GM21381 (cell line): ENCODE results near the gene KIAA0319L.

ENCODE experiments used
- ATAC-seq: cut with Tn5 transposase; IDR thresholded peaks from one replicate; pipeline ENCODE4 v1.9.1; 2021; ENCODE audit warnings: mild to moderate bottlenecking, moderate library complexity; ENCODE audit not compliant: unreplicated experiment

KIAA0319L gene

DNA sequence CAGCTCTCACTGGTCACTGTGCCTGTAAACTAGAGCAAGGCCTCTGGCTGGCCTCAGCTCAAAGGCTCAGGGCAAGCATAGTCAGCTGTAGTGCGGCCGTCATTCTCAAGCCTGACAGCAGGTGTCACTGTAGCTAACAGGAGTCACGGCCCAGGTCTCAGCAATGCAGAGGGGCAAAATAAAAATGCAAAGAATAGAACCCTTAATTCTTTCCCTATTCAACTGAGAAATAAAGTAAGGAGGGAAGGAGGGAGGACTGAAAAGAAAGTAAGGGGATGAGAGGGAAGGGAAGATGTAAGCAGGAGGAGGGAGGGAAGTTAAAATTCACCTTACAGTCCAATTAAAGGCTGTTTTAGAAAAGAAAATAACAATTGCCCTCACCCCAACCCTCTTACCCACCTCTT lies 106.1 kb downstream of the KIAA0319L start:
- no peak for ATAC-seq

DNA sequence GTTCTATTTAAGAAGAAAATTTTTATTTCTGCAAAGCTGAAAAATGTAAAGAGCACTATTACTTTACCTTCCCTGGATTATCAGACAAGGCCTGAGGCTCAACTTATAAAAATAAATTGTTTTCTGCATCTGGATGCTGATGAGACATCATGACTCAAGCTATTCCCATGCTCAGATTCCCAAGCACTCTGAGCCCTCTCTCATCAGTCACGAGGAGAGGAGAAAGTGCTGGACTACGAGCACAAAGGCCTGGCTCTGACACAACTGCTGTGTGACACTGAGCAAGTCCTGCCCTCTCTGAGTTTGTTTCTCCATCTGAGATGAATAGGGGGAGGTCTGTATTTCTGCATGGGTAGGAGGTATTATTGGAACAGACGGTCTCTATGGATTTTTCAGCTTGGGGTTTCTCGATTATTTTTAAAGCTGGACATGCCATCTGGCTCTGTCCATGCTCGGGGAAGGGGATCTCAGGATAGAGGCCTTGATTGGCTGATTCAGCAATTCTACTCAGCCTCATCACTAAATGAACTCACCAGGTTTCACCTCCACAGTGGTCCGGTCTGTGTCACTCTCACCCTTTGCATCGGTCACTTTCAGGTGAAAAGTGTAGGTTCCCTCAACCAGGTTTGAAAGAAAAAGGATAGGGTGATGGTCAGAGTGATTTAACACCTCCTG lies 107.7 kb downstream of the KIAA0319L start:
- ATAC-seq: no peak

DNA sequence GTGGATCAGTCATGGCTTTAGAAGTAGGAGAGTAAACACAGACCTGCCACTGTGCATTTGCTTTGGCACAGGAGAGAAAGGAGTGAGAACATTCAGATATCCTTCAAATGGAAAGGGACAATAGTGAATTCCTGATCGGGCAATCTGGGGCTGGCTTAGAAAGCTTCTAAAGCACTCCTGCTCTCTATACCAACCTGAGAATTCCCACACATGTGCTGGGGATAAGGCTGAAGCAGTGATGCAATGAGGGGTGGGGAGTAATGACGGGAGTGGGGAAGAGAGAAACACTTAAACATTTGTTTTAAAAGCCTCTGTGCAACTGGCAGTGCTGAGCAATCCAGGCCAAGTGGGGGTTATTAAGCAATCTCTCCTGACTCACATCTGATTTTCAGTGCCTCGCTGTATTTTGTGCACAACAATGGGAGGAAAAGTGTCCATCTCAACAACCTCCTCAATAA lies 108.8 kb downstream of the KIAA0319L start:
- ATAC-seq: no peak

DNA sequence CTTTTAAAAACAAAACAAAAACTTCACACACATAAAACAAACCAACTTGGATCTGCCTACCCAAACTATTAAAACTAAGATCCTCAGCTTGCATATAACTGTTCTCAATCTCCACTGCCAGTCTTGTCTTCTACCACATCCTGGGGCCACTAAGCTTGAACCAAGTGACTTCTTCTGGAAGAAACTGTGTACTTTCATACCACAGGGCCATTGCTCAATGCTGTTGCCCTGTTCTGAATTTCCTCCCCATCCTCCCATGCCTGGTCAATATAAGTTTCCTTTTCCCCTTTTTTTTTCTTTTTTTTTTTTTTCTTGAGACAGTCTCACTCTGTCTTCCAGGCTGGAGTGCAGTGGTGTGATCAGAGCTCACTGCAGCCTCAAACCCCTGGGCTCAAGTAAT lies 109.9 kb downstream of the KIAA0319L start:
- ATAC-seq: no peak

DNA sequence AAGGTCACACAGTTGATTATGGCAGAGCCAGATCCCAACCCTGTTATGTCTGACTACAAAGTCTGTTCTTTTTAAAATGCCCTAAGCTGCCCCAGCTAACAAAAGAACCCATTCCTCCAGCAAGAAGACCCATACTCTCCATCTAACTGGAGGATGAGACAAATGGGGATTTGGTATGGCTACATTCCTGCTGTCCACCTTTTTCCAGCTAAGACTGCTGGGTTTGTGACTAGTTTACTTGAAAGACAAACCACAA lies 112.8 kb downstream of the KIAA0319L start:
- no peak for ATAC-seq

DNA sequence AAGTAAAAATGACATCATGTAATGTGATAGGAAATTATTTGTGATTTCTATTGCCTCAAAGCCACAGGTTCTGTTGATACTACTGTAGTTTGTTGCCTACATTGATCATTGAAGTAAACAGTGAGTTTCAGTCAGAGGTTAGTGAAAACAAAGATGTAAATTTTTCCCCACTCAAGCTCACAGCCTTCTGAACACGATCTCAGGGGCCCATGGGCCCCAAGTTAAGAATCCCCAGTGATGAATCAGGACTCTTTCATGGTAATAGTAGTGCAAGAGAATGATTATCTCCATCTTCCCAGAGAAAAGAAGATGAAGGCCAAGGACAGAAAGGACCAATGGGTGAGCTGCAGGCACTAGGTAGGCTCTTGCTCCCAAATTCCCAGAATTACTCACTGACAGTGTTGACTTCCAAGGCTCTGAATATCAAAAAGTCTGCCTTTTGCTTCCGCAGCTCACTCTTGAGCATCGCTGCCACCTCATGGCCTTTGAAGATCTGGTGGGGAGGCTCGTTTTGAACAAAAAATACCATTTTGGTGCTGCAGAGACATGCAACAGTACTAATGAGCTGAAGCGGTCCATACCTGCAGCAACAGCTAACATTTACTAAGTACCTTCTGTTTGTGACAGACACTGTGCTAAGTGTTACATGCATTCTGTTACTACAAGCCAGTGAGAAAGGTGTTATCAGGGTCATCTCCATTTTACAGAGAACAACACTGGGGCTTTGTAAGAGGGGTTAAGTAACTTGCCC lies 113.3 kb downstream of the KIAA0319L start:
- no peak for ATAC-seq

DNA sequence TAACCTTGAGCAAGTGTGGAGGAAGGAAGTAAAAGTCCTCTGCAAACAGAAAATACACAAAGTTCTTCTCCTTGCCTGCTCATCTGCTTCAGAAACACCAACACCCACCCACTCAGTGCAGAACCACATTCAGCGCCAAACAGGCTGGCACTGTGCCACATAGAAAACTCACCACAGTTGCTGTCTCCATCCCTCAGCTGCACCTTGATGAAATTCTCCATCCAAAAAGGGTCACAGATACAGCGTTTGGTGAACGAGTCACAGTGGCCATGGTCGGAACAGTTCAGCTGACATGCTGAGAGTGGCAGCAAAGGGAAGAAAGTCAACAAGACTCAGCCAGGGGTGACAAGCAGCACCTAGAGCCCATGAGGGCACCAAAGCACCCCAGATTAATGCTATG lies 114.5 kb downstream of the KIAA0319L start:
- no peak for ATAC-seq

DNA sequence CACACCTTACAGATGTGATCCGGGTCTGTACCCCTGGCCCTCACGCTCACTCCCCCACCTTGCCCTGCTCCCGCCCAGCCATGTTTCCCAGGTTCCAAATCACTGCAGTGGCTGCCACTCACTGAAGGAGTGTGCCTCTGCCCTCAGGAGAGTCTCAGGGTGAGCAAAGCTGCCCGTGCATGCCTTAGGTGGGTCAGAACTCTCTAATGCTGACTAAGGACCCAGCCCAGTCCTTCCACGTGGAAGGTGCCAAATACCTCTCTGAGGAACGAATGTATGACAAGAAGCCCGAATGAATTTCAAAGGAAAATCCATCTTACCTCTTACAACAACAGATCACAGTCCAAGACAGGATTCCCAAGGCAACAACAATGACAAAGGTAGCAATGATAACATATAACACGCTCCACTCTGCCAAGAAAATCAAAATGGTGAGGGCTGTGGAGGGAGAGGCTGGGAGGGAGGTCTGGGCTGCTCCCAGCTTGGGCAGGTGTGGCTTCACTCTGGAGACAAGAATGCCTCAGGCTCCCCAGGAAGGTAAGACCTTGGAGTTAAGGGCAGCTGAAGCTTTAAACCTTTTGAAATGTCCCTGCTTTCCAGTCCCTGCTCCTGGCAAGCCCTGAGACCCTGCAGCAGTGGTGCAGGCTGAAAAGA lies 115.2 kb downstream of the KIAA0319L start:
- no peak for ATAC-seq

DNA sequence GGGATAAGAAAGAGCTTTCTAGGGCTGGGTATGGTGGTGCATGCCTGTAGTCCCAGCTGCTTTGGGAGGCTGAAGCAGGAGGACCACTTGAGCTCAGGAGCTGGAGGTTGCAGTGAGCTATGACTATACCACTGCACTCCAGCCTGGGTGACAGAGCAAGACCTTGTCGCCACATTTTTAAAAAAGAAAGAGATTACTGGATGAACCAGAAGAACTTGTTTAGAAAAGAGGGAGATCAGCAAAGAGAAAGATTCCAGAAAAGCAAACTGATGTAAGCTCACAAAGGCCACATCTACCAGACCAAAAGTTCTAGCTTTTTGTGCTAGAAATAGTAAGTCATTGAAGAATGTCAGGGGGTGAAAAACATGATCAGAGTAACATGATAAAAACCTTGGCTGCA lies 117.6 kb downstream of the KIAA0319L start:
- no peak for ATAC-seq

DNA sequence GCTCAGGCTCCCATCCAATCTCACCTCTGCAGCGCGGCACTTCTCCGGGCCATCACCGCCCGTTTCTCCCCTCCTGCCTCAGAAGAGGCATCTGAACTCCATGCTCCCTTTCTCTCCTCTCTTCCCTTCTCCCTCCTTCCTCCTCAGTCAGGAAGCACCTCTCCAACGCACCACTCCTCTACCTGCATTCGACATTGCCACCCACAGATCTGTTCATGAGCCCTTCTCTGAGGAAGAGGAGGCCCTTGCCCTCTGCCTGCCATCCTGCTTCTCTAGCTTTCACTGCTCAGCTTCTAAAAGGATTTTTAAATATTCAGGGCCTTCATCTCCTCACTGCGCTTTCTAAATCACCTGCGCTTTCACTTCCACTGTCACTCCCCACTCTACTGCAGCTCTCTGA lies 120.0 kb downstream of the KIAA0319L start:
- ATAC-seq: no peak

DNA sequence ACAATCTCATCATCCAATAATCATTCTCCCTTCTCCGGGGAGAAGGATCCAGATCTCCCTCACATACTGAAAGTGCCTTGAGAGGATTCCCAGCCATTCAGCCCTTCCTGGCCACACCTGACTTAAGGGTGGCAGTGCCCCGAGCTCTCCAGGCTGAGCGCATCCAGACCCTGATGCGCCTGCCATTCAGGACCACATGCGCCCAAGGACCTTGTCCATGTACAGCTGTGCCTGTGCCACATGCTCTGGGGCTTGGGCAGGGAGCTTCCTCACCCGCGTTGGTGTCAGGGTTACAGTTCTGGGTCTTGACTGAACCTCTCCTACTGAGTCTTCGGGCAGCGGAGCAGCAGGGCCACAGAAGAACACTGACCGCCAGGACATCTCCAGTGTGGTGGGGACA lies 121.1 kb downstream of the KIAA0319L start:
- ATAC-seq: no peak

DNA sequence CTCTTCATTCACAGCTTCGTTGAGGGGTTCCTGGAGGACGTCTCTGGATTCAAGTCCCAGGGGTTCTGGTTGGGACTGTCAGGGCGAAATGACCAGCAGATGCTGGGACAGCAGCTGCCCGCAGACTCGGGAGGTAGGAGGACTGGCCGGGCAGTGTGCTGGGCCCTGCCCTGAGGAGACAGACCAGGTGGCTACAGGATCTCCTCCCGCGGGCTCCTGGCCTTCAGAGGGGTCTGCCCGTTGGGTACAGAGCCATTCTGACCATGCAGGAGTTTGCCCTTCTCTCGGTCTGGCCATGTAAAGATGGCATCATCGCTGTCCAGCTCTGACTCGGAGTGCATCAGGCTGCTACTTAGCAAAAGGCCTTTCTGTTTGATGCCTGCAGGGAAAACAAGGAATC lies 122.5 kb downstream of the KIAA0319L start:
- no peak for ATAC-seq

DNA sequence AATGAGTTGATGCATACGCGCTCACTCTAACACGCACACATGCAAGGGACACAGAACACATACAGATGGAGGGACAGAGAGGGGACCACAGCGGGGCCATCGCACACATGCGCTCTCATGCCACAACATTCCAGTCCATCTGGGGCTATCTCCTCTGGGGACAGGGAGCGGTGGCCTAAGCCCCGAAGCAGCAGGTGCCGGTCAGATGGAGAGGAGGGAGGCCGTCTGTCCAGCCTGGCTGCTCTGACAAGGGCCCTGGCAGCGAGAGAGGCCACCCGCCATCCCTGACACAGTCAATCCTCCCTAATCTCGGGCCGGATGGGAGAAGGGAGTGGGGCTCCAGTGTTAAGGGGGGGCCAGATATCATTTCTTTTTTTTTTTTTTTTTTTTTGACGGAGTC lies 123.5 kb downstream of the KIAA0319L start:
- no peak for ATAC-seq

DNA sequence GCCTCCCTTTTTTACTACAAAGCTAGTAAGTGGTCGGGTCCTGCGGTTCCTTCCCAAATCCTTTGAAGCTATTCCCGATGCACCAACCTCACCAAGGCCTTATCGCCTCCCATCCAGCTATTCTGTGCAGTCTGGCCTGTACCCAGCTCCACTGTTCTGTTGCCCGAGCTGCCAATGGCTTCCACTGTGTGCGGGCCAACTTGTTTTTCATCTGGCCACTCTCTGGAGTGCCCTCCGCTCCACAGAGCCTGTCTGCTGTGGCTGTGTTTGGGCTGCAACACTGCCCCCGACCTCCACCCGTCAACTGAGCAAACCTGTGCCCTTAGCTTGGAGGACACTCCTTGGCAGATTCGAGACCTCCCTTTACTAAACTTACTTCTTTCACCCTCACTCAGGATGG lies 125.0 kb downstream of the KIAA0319L start:
- no peak for ATAC-seq

DNA sequence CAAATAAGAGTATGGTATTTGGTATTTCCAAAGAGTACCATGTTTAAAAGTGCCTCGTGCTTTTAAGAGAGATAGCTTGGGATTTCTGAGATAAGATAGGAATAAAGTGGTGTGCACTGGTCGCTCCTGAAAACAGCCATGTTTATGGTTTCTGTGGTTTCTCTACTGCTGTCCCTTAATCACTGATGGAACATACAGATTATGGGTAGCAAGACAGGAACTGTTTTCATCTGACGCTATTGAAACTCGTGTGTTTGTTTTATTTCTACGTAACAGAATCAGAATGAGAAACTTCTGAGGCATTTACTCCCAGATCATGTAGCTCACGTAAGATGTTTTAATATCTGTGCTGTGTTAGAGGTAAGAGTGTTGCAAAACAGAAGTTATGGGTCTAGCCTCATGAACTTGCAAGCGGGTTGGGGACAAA lies 126.0 kb downstream of the KIAA0319L start:
- no peak for ATAC-seq

DNA sequence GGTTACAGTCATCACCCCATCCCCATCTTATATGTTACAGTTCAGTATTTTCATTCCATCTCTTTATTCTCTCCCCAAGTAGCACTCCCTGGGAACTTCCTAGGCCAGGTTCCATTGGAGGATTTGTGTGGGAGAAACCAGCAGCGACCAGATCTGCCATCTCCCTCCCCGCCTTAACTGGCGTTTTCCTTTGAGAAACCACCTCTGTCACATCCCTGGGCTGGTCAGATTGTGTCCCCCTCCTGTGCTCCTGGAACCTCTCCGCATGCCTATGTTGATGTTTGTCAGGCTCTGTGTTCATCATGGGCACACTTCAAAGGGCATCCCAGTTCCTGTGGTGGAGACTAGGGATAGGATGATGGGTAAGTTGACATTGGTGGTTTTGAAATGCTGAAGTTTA lies 126.4 kb downstream of the KIAA0319L start:
- ATAC-seq: no peak

DNA sequence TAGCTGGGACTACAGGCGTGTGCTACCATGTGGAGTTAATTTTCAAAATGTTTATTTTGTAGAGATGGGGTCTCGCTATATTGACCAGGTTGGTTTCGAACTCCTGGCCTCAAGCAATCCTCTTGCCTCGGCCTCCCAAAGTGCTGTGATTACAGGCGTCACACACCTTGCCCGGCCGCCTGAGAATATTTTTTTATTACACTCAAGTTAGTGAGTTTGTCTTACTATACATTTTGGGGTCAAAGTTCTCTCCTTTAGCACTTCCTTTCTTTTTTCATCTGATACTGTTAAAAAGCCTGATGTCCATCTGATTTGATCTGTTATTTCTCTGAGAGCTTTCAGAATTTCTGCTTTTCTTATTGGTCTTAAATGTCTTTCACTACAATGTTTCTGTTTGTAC lies 128.8 kb downstream of the KIAA0319L start:
- ATAC-seq: no peak

DNA sequence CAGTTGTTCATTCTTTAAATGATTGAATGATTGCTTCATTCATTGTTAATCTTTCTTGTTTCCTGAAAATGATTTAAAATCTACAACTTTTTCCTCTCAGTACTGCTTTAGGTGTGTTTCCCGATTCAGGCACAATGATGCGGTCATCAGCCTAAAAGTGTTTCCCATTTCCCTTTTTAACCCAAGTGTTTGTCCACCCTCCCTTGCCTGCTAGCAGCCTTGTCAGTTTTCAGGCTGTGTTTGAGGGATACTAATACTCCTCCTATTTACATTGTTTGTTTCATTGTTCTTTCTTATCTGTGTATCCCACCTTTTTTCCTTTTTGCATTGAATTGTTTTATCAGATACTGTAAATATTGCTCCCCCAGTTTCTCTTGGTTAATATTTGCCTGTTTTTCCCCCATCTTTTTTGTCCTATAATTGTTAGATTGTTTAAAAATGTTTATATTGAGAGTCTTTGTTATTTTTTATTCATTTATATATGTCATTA lies 131.1 kb downstream of the KIAA0319L start:
- ATAC-seq: no peak

DNA sequence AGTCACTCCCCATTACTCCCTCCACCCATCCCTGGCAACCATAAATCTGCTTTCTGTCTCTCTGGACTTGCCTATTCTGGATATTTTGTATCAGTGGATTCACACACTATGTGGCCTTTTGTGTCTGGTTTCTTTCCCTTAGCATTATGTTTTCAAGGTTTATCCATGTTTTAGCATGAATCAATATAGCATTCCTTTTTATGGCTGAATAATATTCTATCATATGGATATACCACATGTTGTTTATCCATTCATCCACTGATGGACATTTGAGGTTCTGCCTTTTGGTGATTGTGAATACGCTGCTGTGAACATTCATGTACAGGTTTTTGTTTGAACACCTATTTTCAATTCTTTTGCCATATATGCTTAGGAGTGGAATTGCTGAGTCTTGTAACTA lies 148.3 kb downstream of the KIAA0319L start:
- no peak for ATAC-seq

DNA sequence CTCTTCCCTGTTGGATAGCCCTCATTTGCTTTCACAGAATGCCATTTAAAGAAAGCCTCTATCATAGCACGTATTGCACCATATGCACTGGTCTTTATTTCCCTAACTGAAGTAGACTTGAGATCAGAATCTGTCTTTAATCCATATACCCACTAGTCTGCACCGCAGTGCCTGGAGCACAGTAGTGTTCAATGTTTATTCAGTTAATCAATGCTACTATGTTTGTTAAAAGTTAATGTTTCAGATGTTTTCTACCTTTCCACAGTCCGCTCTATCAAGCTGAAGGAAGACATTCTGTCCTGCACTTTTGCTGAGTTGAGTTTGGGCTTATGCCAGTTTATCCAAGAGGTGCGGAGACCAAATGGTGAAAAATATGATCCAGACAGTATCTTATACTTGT lies 149.5 kb downstream of the KIAA0319L start:
- ATAC-seq: no peak

DNA sequence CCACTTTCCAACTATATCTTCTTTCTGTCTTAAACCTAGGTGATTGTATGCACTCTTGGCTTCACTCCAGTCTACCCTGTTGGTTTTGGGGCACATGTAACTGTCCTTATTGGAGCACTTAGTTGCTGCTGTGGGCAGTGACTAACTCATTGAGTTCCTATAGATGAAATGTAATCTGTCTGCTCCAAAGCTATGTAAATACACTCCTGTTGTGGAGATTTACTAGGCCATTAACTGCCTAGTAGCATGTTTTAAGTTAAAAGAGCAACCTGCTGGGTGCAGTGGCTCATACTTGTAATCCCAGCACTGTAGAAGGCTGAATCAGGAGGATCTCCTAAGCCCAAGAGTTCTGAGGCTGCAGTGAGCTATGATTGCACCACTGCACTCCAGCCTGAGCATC lies 151.1 kb downstream of the KIAA0319L start:
- no peak for ATAC-seq

DNA sequence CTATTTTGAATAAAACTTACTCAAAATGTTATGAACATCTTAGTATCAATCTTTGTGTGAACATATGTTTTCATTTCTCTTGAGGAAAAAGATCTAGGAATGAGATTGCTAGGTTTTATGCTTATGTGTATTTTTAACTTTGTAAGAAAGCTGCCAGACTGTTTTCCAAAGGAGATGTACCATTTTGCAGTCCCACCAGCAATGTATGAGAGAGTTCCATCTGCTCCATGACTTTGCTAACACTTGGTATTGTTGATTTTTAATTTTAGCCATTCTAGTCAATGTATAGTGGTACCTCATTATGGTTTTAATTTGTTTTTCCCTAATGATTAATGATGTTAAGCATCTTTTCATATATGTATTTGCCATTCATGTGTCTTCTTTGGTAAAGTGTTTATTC lies 156.2 kb downstream of the KIAA0319L start:
- no peak for ATAC-seq
